ENCODE measurements around the gene EMID1. TPM values are rescaled to one million over a fixed set of nuclear protein-coding genes. Genes with fewer than 3 reads are reported as not detected.

Gene EMID1
- total and polyA plus RNA-seq, 2 experiments from 2014 or later = 9.9 to 42.5 TPM

DNA sequence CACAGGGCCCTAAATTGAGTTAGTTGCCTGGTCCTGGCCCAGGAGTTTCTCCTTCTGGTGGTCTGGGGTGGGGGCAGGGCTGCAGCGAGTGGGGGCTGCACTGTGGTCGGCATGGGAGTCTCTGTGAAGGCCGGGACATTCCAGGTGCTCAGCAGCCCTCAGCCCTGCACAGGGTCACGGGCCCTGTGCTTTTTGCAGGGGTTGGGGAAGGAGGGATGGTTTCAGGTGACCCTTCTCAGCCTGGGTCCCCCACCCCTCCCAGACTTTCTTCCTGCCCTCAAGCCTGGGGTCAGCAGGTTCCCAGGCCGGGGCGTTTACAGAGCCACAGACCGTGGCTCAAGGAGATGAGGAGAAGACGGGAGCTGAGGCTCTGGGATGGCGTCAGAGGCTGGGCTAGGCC, 7.8 kb downstream of the EMID1 start:
- Histone ChIP-seq H3K4me3 (no peak overlapping the region), H3K9me3 (ENCODE audit: low read depth) (no peaks in the 10 kb centered on the region), H3K27me3 (no peaks in the 10 kb centered on the region), H3K36me3 (no peaks in the 10 kb centered on the region), H3K4me1 (ENCODE audit: low read depth) (no peaks in the 10 kb centered on the region), H3K27ac (no peak overlapping the region)
- DNase-seq (ENCODE audit: low read depth in 1 of 2, low spot score in 1 of 2) = no peak
- TF ChIP-seq, protein P1, sequence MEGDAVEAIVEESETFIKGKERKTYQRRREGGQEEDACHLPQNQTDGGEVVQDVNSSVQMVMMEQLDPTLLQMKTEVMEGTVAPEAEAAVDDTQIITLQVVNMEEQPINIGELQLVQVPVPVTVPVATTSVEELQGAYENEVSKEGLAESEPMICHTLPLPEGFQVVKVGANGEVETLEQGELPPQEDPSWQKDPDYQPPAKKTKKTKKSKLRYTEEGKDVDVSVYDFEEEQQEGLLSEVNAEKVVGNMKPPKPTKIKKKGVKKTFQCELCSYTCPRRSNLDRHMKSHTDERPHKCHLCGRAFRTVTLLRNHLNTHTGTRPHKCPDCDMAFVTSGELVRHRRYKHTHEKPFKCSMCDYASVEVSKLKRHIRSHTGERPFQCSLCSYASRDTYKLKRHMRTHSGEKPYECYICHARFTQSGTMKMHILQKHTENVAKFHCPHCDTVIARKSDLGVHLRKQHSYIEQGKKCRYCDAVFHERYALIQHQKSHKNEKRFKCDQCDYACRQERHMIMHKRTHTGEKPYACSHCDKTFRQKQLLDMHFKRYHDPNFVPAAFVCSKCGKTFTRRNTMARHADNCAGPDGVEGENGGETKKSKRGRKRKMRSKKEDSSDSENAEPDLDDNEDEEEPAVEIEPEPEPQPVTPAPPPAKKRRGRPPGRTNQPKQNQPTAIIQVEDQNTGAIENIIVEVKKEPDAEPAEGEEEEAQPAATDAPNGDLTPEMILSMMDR (IDR thresholded peaks at IDR 0.05; ENCODE audit: low read depth, low read length) = no peak

DNA sequence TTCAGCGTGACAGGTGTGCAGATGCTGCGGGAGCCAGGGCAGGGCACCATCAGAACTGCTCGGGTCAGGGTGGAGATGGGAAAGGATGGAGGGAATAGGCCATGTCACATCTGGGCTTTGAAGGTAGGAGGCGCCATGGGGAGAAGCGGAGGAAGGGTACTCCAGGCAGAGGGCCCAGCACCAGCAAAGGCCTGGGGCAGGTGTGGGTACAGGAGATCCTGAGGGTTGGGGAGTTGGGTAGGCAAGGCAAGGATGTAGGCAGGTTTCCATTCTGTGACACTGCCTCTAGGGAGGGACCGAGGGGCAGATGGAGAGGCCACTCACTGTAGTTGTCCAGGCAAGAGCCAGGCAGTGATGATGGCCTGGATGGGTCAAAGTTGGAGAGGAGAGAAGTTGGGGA, 8.5 kb downstream of the EMID1 start:
- TF ChIP-seq, protein P1 (IDR thresholded peaks at IDR 0.05; ENCODE audit: low read depth, low read length) = no peak
- no peaks in the 10 kb centered on the region for H3K9me3 ChIP-seq (ENCODE audit: low read depth)
- no peak overlapping the region for H3K4me3 ChIP-seq
- DNase-seq (ENCODE audit: low read depth in 1 of 2, low spot score in 1 of 2) = no peak
- H3K27ac ChIP-seq = no peak overlapping the region
- H3K4me1 ChIP-seq (ENCODE audit: low read depth) = no peaks in the 10 kb centered on the region
- no peaks in the 10 kb centered on the region for H3K27me3 ChIP-seq
- H3K36me3 ChIP-seq = no peaks in the 10 kb centered on the region

- Histone ChIP-seq H3K9me3 (ENCODE audit: low read depth) (no peaks in the 10 kb centered on the region), H3K4me3 (no peak overlapping the region), H3K4me1 (ENCODE audit: low read depth) (no peaks in the 10 kb centered on the region), H3K27ac (no peak overlapping the region), H3K36me3 (no peaks in the 10 kb centered on the region), H3K27me3 (no peaks in the 10 kb centered on the region)
- TF ChIP-seq, protein P1 (IDR thresholded peaks at IDR 0.05; ENCODE audit: low read depth, low read length) = no peak
- no peak for DNase-seq (ENCODE audit: low read depth in 1 of 2, low spot score in 1 of 2)
Measured at GRCh38 chr22:29215012-29215860, 9.5 kb downstream of the EMID1 start.

DNA sequence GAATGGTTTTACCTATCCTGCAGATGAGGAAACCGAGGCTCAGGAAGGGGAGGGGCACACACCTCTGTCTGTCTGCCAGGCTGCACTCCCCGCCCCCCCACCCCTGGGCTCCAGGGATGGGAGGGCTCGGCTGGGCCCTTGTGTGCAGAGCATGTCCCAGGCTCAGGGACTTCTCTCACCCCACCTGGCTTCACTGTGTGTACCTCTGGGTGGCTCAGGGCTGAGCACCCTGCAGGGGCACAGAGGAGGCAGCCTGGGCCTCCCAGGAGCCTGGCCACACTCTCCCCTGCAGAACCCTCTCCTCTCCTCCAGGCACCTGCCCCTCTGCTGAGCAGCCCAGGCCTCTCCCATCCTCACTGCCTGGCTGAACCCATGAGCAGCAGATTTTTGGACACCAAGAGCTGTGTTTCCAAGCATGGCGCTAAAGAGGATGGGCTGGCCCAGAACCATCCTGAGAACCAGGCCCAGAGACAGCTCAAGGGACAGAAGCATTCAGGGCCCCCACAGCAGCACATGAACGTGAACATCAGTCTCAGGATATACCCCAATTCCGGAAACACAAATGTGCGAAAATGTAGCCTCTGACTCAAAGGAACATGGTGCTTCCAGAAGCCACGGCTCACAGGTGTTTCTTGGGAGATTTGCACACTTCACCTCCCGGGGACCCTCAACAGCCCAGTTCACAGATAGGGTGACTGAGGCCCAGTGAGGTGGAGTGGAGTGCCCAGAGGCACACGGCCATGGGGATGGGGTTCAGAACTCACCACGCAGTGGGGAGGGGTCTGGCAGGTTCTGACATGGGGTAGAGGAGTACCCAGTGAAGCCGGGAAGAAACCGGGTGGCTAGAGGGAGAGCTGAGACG, 10.5 kb downstream of the EMID1 start:
- Histone ChIP-seq H3K27ac (no peak overlapping the region), H3K9me3 (ENCODE audit: low read depth) (no peaks in the 10 kb centered on the region), H3K27me3 (no peaks in the 10 kb centered on the region), H3K4me1 (ENCODE audit: low read depth) (no peaks in the 10 kb centered on the region), H3K4me3 (no peak overlapping the region), H3K36me3 (no peaks in the 10 kb centered on the region)
- DNase-seq (ENCODE audit: low read depth in 1 of 2, low spot score in 1 of 2) = no peak
- TF ChIP-seq, protein P1 (IDR thresholded peaks at IDR 0.05; ENCODE audit: low read depth, low read length) = no peak

- Histone ChIP-seq H3K36me3 (no peaks in the 10 kb centered on the region), H3K4me3 (no peak overlapping the region), H3K9me3 (ENCODE audit: low read depth) (no peaks in the 10 kb centered on the region), H3K27ac (no peak overlapping the region), H3K4me1 (ENCODE audit: low read depth) (no peaks in the 10 kb centered on the region), H3K27me3 (no peaks in the 10 kb centered on the region)
- TF ChIP-seq, protein P1 (IDR thresholded peaks at IDR 0.05; ENCODE audit: low read depth, low read length) = no peak
- DNase-seq (ENCODE audit: low read depth in 1 of 2, low spot score in 1 of 2) = peak in 1 of 2 donors; percentile 74
Measured at GRCh38 chr22:29216873-29217666, 11.4 kb downstream of the EMID1 start.
